ENCODE measurements around the gene PITPNC1. TPM values are rescaled to one million over a fixed set of nuclear protein-coding genes. Genes with fewer than 3 reads are reported as not detected.

The PITPNC1 gene
- total and polyA plus RNA-seq, 2 donors (not counting 1 experiment from before 2014, with no cell fraction given): 4.7 to 26.1 TPM

- Histone ChIP-seq H3K4me3 (ENCODE audit: control extremely low read depth in 1 of 5, extremely low read depth in 1 of 5, insufficient read depth in 1 of 5, low read depth in 2 of 5, low read length in 4 of 5) (no peak overlapping the region), H2AFZ (ENCODE audit: insufficient read depth, low read depth, low read length, poor library complexity, severe bottlenecking) (no peak overlapping the region), H3K27ac (ENCODE audit: low read length in 2 of 2) (no peak overlapping the region), H3K4me1 (ENCODE audit: control insufficient read depth in 2 of 2, insufficient read depth in 2 of 2, low read length in 2 of 2) (no peaks in the 10 kb centered on the region), H3K36me3 (replicated peaks in 1 of 2; ENCODE audit: control extremely low read depth in 1 of 2, control insufficient read depth in 1 of 2, extremely low read depth in 1 of 2, insufficient read depth in 2 of 2, low read length in 1 of 2) (no peaks in the 10 kb centered on the region), H3K27me3 (replicated peaks in 1 of 4; ENCODE audit: control extremely low read depth in 1 of 4, control insufficient read depth in 3 of 4, insufficient read depth in 4 of 4, low read length in 3 of 4) (no peaks in the 10 kb centered on the region), H3K4me2 (replicated peaks; ENCODE audit: low read depth, low read length, poor library complexity, severe bottlenecking) (no peak overlapping the region), H3K9me3 (ENCODE audit: control extremely low read depth in 1 of 3, control insufficient read depth in 2 of 3, insufficient read depth in 1 of 3, low read length in 2 of 3) (peaks cover 0 to 15% (median 5%) of the 10 kb centered on the region in 3 donors), H4K20me1 (ENCODE audit: control insufficient read depth, insufficient read depth, low read length, poor library complexity, severe bottlenecking) (no peaks in the 10 kb centered on the region), H3K9ac (ENCODE audit: low read length) (no peak overlapping the region), H3K79me2 (ENCODE audit: control insufficient read depth, insufficient read depth, low read length) (peaks cover 5% of the 10 kb centered on the region)
- H3K9me3 Mint-ChIP-seq (ENCODE audit: insufficient read depth): peaks cover 4% of the 10 kb centered on the region
- peaks cover 14% of the 10 kb centered on the region for H3K4me1 Mint-ChIP-seq
- H3K27me3 Mint-ChIP-seq: no peaks in the 10 kb centered on the region
- WGBS (ENCODE audit: insufficient coverage): 93% methylated on average over 5 of the region's 7 CpGs
- no peak overlapping the region for H3K27ac Mint-ChIP-seq
- POLR2A ChIA-PET: no interaction called here
- CTCF ChIA-PET: interaction anchor here (0.6 to 1.1 kb wide), 2 partner anchors 17 to 145 kb away, joined by 3 to 4 read pairs; no protein-coding TSS in a partner anchor
- H3K4me3 Mint-ChIP-seq: no peak overlapping the region
- DNase-seq (no peak), ATAC-seq (ENCODE audit: low read depth) (no peak)
- intact Hi-C loops (cut with micrococcal nuclease): no loop called here
- TF ChIP-seq EZH2 (IDR thresholded peaks at IDR 0.05; ENCODE audit: borderline replicate concordance, insufficient read depth, low read depth, low read length, poor library complexity, severe bottlenecking) (no peak), CTCF (IDR thresholded peaks at IDR 0.05) (no peak)
Observed at GRCh38 chr17:67459985-67460384, 82.9 kb downstream of the PITPNC1 start.

- Mint-ChIP-seq H3K9me3 (ENCODE audit: insufficient read depth) (peaks cover 4% of the 10 kb centered on the region), H3K27me3 (no peaks in the 10 kb centered on the region), H3K4me3 (no peak overlapping the region), H3K27ac (no peak overlapping the region), H3K4me1 (peaks cover 10% of the 10 kb centered on the region)
- Histone ChIP-seq H4K20me1 (ENCODE audit: control insufficient read depth, insufficient read depth, low read length, poor library complexity, severe bottlenecking) (no peaks in the 10 kb centered on the region), H3K27ac (ENCODE audit: low read length in 2 of 2) (no peak overlapping the region), H3K9ac (ENCODE audit: low read length) (no peak overlapping the region), H3K79me2 (ENCODE audit: control insufficient read depth, insufficient read depth, low read length) (peaks cover 5% of the 10 kb centered on the region), H3K4me2 (replicated peaks; ENCODE audit: low read depth, low read length, poor library complexity, severe bottlenecking) (no peak overlapping the region), H3K27me3 (replicated peaks in 1 of 4; ENCODE audit: control extremely low read depth in 1 of 4, control insufficient read depth in 3 of 4, insufficient read depth in 4 of 4, low read length in 3 of 4) (no peaks in the 10 kb centered on the region), H3K4me1 (ENCODE audit: control insufficient read depth in 2 of 2, insufficient read depth in 2 of 2, low read length in 2 of 2) (no peaks in the 10 kb centered on the region), H3K36me3 (replicated peaks in 1 of 2; ENCODE audit: control extremely low read depth in 1 of 2, control insufficient read depth in 1 of 2, extremely low read depth in 1 of 2, insufficient read depth in 2 of 2, low read length in 1 of 2) (no peaks in the 10 kb centered on the region), H3K4me3 (ENCODE audit: control extremely low read depth in 1 of 5, extremely low read depth in 1 of 5, insufficient read depth in 1 of 5, low read depth in 2 of 5, low read length in 4 of 5) (no peak overlapping the region), H2AFZ (ENCODE audit: insufficient read depth, low read depth, low read length, poor library complexity, severe bottlenecking) (no peak overlapping the region), H3K9me3 (ENCODE audit: control extremely low read depth in 1 of 3, control insufficient read depth in 2 of 3, insufficient read depth in 1 of 3, low read length in 2 of 3) (peaks cover 0 to 15% (median 5%) of the 10 kb centered on the region in 3 donors)
- WGBS (ENCODE audit: insufficient coverage): 100% methylated on average over 1 of the region's 6 CpGs
- no peak for TF ChIP-seq EZH2 (IDR thresholded peaks at IDR 0.05; ENCODE audit: borderline replicate concordance, insufficient read depth, low read depth, low read length, poor library complexity, severe bottlenecking)
- no peak for TF ChIP-seq CTCF (IDR thresholded peaks at IDR 0.05)
- intact Hi-C loops (cut with micrococcal nuclease): no loop called here
- CTCF ChIA-PET: no interaction called here
- no peak for DNase-seq
- POLR2A ChIA-PET: interaction anchor here (0.8 kb wide), 1 partner anchor 361 kb away, joined by 3 read pairs; no protein-coding TSS in a partner anchor
- no peak for ATAC-seq (ENCODE audit: low read depth)
Observed at GRCh38 chr17:67461228-67461780, 84.2 kb downstream of the PITPNC1 start.
